Ovary (tissue), 3 donors: Measurements from ENCODE around the gene NAT16.

ENCODE experiments used
- EP300 ChIP-seq: sonication (generic); formaldehyde crosslinking; IDR thresholded peaks from one replicate; pipeline ENCODE4 v1.6.1; 2017; ENCODE audit warnings: antibody characterized with exemption
- POLR2A ChIP-seq: fragments of 450-650 bp; IDR thresholded peaks from one replicate; pipeline ENCODE4 v1.6.1; 2017; ENCODE audit warnings: antibody characterized with exemption, mild to moderate bottlenecking, moderate library complexity
- TF ChIP-seq, protein P1 (sequence below), 3 donors: fragments of 450-650 bp in 2 of 3; fragments of 200-600 bp in 1 of 3; IDR thresholded peaks; one replicate each; pipeline versions ENCODE4 v1.5.1 to v1.8.0; 2016 to 2022; ENCODE audit warnings: antibody characterized with exemption in 3 of 3, mild to moderate bottlenecking in 1 of 3
- donor health status: DM: no; HTN: no; CAD: no.

DNA sequence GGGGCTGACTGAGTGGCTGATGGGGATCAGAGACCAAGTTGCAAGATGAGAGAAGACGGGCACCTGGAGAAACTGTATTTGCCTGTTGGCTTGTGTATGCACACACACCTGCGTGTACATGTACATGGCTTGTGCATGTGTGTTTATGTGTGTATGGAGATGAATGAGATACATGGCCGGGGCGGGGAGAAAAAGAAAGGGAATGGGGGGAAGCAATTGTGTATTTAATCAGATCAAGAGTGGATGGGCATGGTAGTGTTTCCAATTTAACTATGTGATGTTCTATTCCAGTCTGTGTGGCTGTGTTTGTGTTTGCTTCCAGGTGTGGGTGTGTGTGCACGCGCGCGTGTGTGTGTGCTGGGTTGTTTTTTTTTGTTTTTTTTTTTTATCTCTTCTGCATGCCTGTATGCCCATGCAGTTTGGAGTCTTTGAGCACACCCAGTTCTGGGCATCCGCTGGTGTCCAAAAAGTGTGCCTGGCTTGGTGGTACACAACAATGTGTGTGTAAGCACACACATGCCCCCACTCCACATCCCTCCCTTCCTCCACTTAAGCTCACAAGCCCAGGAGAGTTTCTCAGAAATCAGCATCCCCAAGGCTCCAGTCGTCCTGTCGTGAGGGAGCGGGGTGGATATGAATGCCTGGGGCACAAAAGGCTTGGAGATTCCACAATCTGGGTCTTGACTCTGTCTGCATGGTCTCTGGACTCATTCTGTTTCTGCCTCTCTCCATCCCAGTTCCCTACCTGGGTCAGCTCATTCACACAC is 12.3 kb downstream of the NAT16 start:
- TF ChIP-seq, protein P1, sequence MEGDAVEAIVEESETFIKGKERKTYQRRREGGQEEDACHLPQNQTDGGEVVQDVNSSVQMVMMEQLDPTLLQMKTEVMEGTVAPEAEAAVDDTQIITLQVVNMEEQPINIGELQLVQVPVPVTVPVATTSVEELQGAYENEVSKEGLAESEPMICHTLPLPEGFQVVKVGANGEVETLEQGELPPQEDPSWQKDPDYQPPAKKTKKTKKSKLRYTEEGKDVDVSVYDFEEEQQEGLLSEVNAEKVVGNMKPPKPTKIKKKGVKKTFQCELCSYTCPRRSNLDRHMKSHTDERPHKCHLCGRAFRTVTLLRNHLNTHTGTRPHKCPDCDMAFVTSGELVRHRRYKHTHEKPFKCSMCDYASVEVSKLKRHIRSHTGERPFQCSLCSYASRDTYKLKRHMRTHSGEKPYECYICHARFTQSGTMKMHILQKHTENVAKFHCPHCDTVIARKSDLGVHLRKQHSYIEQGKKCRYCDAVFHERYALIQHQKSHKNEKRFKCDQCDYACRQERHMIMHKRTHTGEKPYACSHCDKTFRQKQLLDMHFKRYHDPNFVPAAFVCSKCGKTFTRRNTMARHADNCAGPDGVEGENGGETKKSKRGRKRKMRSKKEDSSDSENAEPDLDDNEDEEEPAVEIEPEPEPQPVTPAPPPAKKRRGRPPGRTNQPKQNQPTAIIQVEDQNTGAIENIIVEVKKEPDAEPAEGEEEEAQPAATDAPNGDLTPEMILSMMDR (IDR thresholded peaks at IDR 0.05), result no peak
- TF ChIP-seq POLR2A (no peak), EP300 (no peak)
